Lower leg skin (tissue), 3 donors: ENCODE measurements around the gene CMTM5.
"Not testable (repeated sequence)": the region's sequence is repeated elsewhere in the genome, so short reads cannot be mapped to it uniquely, and the experiment has no call there.

ENCODE experiments used
- POLR2A ChIP-seq, 2 donors: fragments of 450-650 bp; IDR thresholded peaks; one replicate each; pipeline ENCODE4 v1.6.1; 2016 to 2017; ENCODE audit warnings: antibody characterized with exemption in 2 of 2, mild to moderate bottlenecking in 1 of 2, moderate library complexity in 1 of 2
- TF ChIP-seq, protein P1 (sequence below), 3 donors: fragments of 450-650 bp; IDR thresholded peaks; one replicate each; pipeline ENCODE4 v1.5.1; 2016; ENCODE audit warnings: antibody characterized with exemption in 3 of 3, mild to moderate bottlenecking in 3 of 3, moderate library complexity in 2 of 3

DNA sequence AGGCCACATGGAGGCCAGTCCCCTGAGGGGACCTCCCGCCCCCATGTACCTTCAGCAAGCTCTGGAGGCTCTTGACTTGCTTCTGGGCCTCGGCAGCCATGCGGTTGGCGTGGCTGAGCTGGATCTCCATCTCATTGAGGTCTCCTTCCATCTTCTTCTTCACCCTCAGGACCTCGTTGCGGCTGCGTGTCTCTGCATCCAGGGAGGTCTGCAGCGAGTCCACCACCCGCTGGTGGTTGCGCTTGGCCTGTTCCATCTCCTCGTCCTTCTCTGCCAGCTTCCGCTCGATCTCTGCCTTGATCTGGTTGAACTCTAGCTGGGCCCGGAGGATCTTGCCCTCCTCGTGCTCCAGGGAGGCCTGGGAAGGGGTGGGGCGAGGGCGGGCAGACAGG is 9.4 kb downstream of the CMTM5 start:
- TF ChIP-seq, protein P1, sequence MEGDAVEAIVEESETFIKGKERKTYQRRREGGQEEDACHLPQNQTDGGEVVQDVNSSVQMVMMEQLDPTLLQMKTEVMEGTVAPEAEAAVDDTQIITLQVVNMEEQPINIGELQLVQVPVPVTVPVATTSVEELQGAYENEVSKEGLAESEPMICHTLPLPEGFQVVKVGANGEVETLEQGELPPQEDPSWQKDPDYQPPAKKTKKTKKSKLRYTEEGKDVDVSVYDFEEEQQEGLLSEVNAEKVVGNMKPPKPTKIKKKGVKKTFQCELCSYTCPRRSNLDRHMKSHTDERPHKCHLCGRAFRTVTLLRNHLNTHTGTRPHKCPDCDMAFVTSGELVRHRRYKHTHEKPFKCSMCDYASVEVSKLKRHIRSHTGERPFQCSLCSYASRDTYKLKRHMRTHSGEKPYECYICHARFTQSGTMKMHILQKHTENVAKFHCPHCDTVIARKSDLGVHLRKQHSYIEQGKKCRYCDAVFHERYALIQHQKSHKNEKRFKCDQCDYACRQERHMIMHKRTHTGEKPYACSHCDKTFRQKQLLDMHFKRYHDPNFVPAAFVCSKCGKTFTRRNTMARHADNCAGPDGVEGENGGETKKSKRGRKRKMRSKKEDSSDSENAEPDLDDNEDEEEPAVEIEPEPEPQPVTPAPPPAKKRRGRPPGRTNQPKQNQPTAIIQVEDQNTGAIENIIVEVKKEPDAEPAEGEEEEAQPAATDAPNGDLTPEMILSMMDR (IDR thresholded peaks at IDR 0.05) = not testable (repeated sequence)
- not testable (repeated sequence) for TF ChIP-seq POLR2A (IDR thresholded peaks at IDR 0.05)
